Measurements from ENCODE around the gene FLNB.
"Not testable (repeated sequence)": the region's sequence is repeated elsewhere in the genome, so short reads cannot be mapped to it uniquely, and the experiment has no call there.

Gene FLNB

GRCh38 chr3:57978316-57978715 is 29.9 kb upstream of the FLNB start:
- DNase-seq (ENCODE audit: low read depth in 2 of 2, low spot score in 1 of 2): no peak

- no peak for DNase-seq (ENCODE audit: low read depth in 2 of 2, low spot score in 1 of 2)
Observed at GRCh38 chr3:57980416-57980815, 27.8 kb upstream of the FLNB start.

GRCh38 chr3:57981483-57982087 is 26.6 kb upstream of the FLNB start:
- DNase-seq (ENCODE audit: low read depth in 2 of 2, low spot score in 1 of 2): no peak

GRCh38 chr3:57982561-57983243 is 25.5 kb upstream of the FLNB start:
- no peak for DNase-seq (ENCODE audit: low read depth in 2 of 2, low spot score in 1 of 2)

- no peak for DNase-seq (ENCODE audit: low read depth in 2 of 2, low spot score in 1 of 2)
Observed at GRCh38 chr3:57983734-57984518, 24.3 kb upstream of the FLNB start.

- no peak for DNase-seq (ENCODE audit: low read depth in 2 of 2, low spot score in 1 of 2)
Observed at GRCh38 chr3:57985176-57985983, 22.8 kb upstream of the FLNB start.

- no peak for DNase-seq (ENCODE audit: low read depth in 2 of 2, low spot score in 1 of 2)
Observed at GRCh38 chr3:57985984-57986246, 22.3 kb upstream of the FLNB start.

- DNase-seq (ENCODE audit: low read depth in 2 of 2, low spot score in 1 of 2): no peak
Observed at GRCh38 chr3:57986261-57986660, 22.0 kb upstream of the FLNB start.

- not testable (repeated sequence) for DNase-seq (ENCODE audit: low read depth in 2 of 2, low spot score in 1 of 2)
Observed at GRCh38 chr3:57989198-57989597, 19.0 kb upstream of the FLNB start.

GRCh38 chr3:57989646-57990045 is 18.6 kb upstream of the FLNB start:
- no peak for DNase-seq (ENCODE audit: low read depth in 2 of 2, low spot score in 1 of 2)

GRCh38 chr3:57992452-57993213 is 15.6 kb upstream of the FLNB start:
- DNase-seq (ENCODE audit: low read depth in 2 of 2, low spot score in 1 of 2): no peak

- no peak for DNase-seq (ENCODE audit: low read depth in 2 of 2, low spot score in 1 of 2)
Observed at GRCh38 chr3:57998366-57999283, 9.6 kb upstream of the FLNB start.

- no peak for DNase-seq (ENCODE audit: low read depth in 2 of 2, low spot score in 1 of 2)
Observed at GRCh38 chr3:57999417-58000115, 8.7 kb upstream of the FLNB start.

- DNase-seq (ENCODE audit: low read depth in 2 of 2, low spot score in 1 of 2): no peak
Observed at GRCh38 chr3:58000306-58001085, 7.7 kb upstream of the FLNB start.

- DNase-seq (ENCODE audit: low read depth in 2 of 2, low spot score in 1 of 2): no peak
Observed at GRCh38 chr3:58001086-58001467, 7.1 kb upstream of the FLNB start.

- DNase-seq (ENCODE audit: low read depth in 2 of 2, low spot score in 1 of 2): no peak
Observed at GRCh38 chr3:58001979-58002378, 6.2 kb upstream of the FLNB start.

GRCh38 chr3:58003093-58003492 is 5.1 kb upstream of the FLNB start:
- no peak for DNase-seq (ENCODE audit: low read depth in 2 of 2, low spot score in 1 of 2)

- DNase-seq (ENCODE audit: low read depth in 2 of 2, low spot score in 1 of 2): no peak
Observed at GRCh38 chr3:58004973-58005372, 3.2 kb upstream of the FLNB start.

GRCh38 chr3:58005669-58006068 is 2.6 kb upstream of the FLNB start:
- no peak for DNase-seq (ENCODE audit: low read depth in 2 of 2, low spot score in 1 of 2)

All from stimulated activated CD8-positive, alpha-beta memory T cell treated with anti-CD3 and anti-CD28 coated beads, Interleukin-4, amount 100 ng/mL, for 1 hour (primary cell).